ENCODE data around the gene EIF4EBP2.

DNA sequence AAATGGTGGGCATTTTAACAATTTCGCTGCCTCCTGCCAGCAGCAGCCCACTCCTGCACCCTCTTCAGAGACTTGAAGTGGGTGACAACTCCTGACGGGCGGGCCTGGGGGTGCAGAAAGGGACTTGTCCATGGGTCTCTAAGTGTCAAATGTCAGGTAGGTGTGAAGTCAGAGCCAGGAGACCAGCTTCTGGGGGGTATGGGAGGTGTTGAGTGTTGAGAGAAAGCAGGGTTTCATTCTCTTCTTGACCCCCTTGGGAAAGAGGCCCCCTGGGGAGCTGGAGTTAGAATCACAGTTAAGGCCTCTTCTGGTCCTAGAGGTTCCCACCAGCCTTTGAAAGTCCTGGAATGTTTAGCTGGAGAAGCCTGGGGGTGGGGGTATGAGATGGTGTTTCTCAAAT lies 63.0 kb downstream of the EIF4EBP2 start:
- TF ChIP-seq EZH2 (IDR thresholded peaks at IDR 0.05; ENCODE audit: insufficient read depth, poor library complexity, severe bottlenecking) (no peak), EZH2phosphoT487 (IDR thresholded peaks at IDR 0.05; ENCODE audit: insufficient read depth, low read depth) (no peak)

Measured in GM23248 (cell line).